ENCODE measurements around the gene RALBP1.

- no peak for TF ChIP-seq HDGF (IDR thresholded peaks at IDR 0.05; ENCODE audit: borderline replicate concordance)
- TF ChIP-seq FOXK2 (IDR thresholded peaks at IDR 0.05), result no peak
- TF ChIP-seq LEF1 (IDR thresholded peaks at IDR 0.05; ENCODE audit: borderline replicate concordance), result no peak
- TF ChIP-seq SUZ12 (IDR thresholded peaks at IDR 0.05), result no peak
- TF ChIP-seq SP1 (IDR thresholded peaks at IDR 0.05), result no peak
- TF ChIP-seq ELF4 (IDR thresholded peaks at IDR 0.05), result no peak
- TF ChIP-seq FOXA1 (IDR thresholded peaks at IDR 0.05), result no peak
- TF ChIP-seq ZNF384 (IDR thresholded peaks at IDR 0.05), result no peak
- TF ChIP-seq NFRKB (IDR thresholded peaks at IDR 0.05), result no peak
- TF ChIP-seq PKNOX1 (IDR thresholded peaks at IDR 0.05), result no peak
- TF ChIP-seq FOXM1 (IDR thresholded peaks at IDR 0.05; ENCODE audit: borderline replicate concordance), result no peak
- TF ChIP-seq TARDBP (IDR thresholded peaks at IDR 0.05), result no peak
- no peak for TF ChIP-seq CTBP1 (IDR thresholded peaks at IDR 0.05; ENCODE audit: borderline replicate concordance)
- TF ChIP-seq ARNT (IDR thresholded peaks at IDR 0.05), result no peak
Observed at GRCh38 chr18:9559253-9559652, 83.9 kb downstream of the RALBP1 start.
